ENCODE data around the gene PDCL2. TPM values are rescaled to one million over a fixed set of nuclear protein-coding genes. Genes with fewer than 3 reads are reported as not detected.

The PDCL2 gene
- total and polyA plus RNA-seq, 9 of the 15 experiments (the other 6 are each of a cell fraction or from before 2014, with no cell fraction given), result 0.62 to 2.5 (median 1.2) TPM

- Histone ChIP-seq H3K79me2 (ENCODE audit: control insufficient read depth, insufficient read depth, low read length) (peaks cover 55% of the 10 kb centered on the region), H3K4me2 (ENCODE audit: insufficient read depth, low read length) (peak overlapping the region; percentile 94), H3K27me3 (ENCODE audit: control insufficient read depth in 2 of 2, insufficient read depth in 2 of 2, low read length in 2 of 2) (no peaks in the 10 kb centered on the region), H3K9ac (ENCODE audit: insufficient read depth in 1 of 2, low read depth in 2 of 2, low read length in 2 of 2) (peak overlapping the region; percentile 79 to 96), H3K4me1 (replicated peaks in 1 of 2; ENCODE audit: control insufficient read depth in 2 of 2, insufficient read depth in 2 of 2, low read length in 2 of 2) (peaks cover 12 to 20% of the 10 kb centered on the region in 2 experiments), H3K9me1 (ENCODE audit: control insufficient read depth, insufficient read depth, low read length) (no peaks in the 10 kb centered on the region), H3K9me3 (replicated peaks; ENCODE audit: control insufficient read depth, insufficient read depth, low read depth, low read length) (no peaks in the 10 kb centered on the region), H3K36me3 (ENCODE audit: control insufficient read depth, insufficient read depth, low read length) (peaks cover 22% of the 10 kb centered on the region; the same call in 2 of the 3 replicates), H3K27ac (ENCODE audit: extremely low read depth, low read depth, low read length) (peak overlapping the region; percentile 96), H4K20me1 (replicated peaks; ENCODE audit: control insufficient read depth, insufficient read depth, low read length) (no peaks in the 10 kb centered on the region), H2AFZ (ENCODE audit: low read depth, low read length) (peak overlapping the region; percentile 83), H3K4me3 (peak overlapping the region; percentile 90)
- intact Hi-C loops (cut with micrococcal nuclease) (loop anchor here (5.0 to 10.0 kb wide), 3 partner anchors 89 to 292 kb away; partner anchors contain the start of genes CLOCK and SRD5A3), in situ Hi-C loops (cut with MboI) (no loop called here)
- BruUV-seq (replicated peaks), result no TSS peak
- no peak for FAIRE-seq
- DNase-seq (ENCODE audit: extremely low read depth in 1 of 4, low spot score in 3 of 4), result peak in 1 of 4 experiments; percentile 52
- 10% methylated on average over 7 of the region's 7 CpGs for WGBS (ENCODE audit: insufficient coverage, low coverage, missing lambda C conversion rate)
- ChIA-PET POLR2A (interaction anchor here (0.7 to 1.7 kb wide), 4 partner anchors 20 to 198 kb away, joined by 3 to 4 read pairs (median 4); no protein-coding TSS in a partner anchor), CTCF (ENCODE audit: low intra/inter-chr PET ratio) (interaction anchor here (0.7 kb wide), 1 partner anchor 22 kb away, joined by 4 read pairs; no protein-coding TSS in a partner anchor)
- ATAC-seq, result peak; percentile 7
- TF ChIP-seq RFX7 (CRISPR knock-in tag; IDR thresholded peaks at IDR 0.05) (no peak), U2AF1 (optimal IDR thresholded peaks at IDR 0.05; ENCODE audit: low read depth, low read length) (no peak), ZNF696 (CRISPR knock-in tag; conservative IDR thresholded peaks at IDR 0.05) (no peak), MCM7 (IDR thresholded peaks at IDR 0.05) (no peak), ZBTB1 (CRISPR knock-in tag; IDR thresholded peaks at IDR 0.05; ENCODE audit: borderline replicate concordance, low read depth) (no peak), NR1H2 (CRISPR knock-in tag; IDR thresholded peaks at IDR 0.05) (no peak), GTF2F1 (IDR thresholded peaks at IDR 0.05; ENCODE audit: low read depth, low read length) (no peak), ZNF57 (CRISPR knock-in tag; IDR thresholded peaks at IDR 0.05) (no peak), ZNF830 (CRISPR knock-in tag; IDR thresholded peaks at IDR 0.05) (peak; percentile 62; the same call in 1 of the 2 replicates), MITF (IDR thresholded peaks at IDR 0.05) (no peak), KDM1A (IDR thresholded peaks at IDR 0.05) (0 out of 4 replicates have a peak, but pooled peaks of 1 of the 2 experiments have one; percentile 5), GTF2E2 (tag; IDR thresholded peaks at IDR 0.05) (no peak), ZNF232 (CRISPR knock-in tag; IDR thresholded peaks at IDR 0.05) (no peak), MTA3 (IDR thresholded peaks at IDR 0.05; ENCODE audit: borderline replicate concordance) (no peak), HDGF (IDR thresholded peaks at IDR 0.05) (no peak)
- TF ChIP-seq, protein P1, sequence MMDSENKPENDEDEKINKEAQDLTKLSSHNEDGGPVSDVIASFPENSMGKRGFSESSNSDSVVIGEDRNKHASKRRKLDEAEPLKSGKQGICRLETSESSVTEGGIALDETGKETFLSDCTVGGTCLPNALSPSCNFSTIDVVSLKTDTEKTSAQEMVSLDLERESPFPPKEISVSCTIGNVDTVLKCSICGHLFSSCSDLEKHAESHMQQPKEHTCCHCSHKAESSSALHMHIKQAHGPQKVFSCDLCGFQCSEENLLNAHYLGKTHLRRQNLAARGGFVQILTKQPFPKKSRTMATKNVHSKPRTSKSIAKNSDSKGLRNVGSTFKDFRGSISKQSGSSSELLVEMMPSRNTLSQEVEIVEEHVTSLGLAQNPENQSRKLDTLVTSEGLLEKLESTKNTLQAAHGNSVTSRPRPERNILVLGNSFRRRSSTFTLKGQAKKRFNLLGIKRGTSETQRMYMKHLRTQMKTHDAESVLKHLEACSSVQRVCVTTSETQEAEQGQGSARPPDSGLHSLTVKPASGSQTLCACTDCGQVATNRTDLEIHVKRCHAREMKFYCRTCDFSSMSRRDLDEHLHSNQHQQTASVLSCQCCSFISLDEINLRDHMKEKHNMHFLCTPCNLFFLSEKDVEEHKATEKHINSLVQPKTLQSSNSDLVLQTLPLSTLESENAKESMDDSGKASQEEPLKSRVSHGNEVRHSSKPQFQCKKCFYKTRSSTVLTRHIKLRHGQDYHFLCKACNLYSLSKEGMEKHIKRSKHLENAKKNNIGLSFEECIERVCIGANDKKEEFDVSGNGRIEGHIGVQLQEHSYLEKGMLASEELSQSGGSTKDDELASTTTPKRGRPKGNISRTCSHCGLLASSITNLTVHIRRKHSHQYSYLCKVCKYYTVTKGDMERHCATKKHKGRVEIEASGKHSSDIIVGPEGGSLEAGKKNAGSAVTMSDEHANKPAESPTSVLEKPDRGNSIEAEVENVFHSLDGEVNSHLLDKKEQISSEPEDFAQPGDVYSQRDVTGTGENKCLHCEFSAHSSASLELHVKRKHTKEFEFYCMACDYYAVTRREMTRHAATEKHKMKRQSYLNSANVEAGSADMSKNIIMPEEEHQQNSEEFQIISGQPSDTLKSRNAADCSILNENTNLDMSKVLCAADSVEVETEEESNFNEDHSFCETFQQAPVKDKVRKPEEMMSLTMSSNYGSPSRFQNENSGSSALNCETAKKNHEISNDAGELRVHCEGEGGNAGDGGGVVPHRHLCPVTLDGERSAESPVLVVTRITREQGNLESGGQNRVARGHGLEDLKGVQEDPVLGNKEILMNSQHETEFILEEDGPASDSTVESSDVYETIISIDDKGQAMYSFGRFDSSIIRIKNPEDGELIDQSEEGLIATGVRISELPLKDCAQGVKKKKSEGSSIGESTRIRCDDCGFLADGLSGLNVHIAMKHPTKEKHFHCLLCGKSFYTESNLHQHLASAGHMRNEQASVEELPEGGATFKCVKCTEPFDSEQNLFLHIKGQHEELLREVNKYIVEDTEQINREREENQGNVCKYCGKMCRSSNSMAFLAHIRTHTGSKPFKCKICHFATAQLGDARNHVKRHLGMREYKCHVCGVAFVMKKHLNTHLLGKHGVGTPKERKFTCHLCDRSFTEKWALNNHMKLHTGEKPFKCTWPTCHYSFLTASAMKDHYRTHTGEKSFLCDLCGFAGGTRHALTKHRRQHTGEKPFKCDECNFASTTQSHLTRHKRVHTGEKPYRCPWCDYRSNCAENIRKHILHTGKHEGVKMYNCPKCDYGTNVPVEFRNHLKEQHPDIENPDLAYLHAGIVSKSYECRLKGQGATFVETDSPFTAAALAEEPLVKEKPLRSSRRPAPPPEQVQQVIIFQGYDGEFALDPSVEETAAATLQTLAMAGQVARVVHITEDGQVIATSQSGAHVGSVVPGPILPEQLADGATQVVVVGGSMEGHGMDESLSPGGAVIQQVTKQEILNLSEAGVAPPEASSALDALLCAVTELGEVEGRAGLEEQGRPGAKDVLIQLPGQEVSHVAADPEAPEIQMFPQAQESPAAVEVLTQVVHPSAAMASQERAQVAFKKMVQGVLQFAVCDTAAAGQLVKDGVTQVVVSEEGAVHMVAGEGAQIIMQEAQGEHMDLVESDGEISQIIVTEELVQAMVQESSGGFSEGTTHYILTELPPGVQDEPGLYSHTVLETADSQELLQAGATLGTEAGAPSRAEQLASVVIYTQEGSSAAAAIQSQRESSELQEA (IDR thresholded peaks at IDR 0.05; ENCODE audit: low read depth), result no peak
These were observed 44.6 kb upstream of the PDCL2 start for GRCh38 chr4:55636656-55636999.

Measured in K562 (cell line).